Hepatocyte (in vitro differentiated cells): Measurements from ENCODE around the gene GJB3. TPM values are rescaled to one million over a fixed set of nuclear protein-coding genes. Genes with fewer than 3 reads are reported as not detected.

Source experiments
- DNase-seq: peaks from one replicate; pipeline ENCODE4 v3.0.0-alpha.2; 2016; ENCODE audit warnings: low spot score
- H2AFZ ChIP-seq: fragments of 200-600 bp; sonication (generic); 2 replicates; pipeline ENCODE4 v1.6.0; 2016; ENCODE audit warnings: antibody characterized with exemption, mild to moderate bottlenecking
- H3K27ac ChIP-seq: fragments of 200-600 bp; sonication (generic); 2 replicates; pipeline ENCODE4 v1.5.1; 2016; ENCODE audit warnings: mild to moderate bottlenecking
- H3K27me3 ChIP-seq: fragments of 200-600 bp; sonication (generic); 2 replicates; pipeline ENCODE4 v1.6.1; 2016
- H3K36me3 ChIP-seq: fragments of 200-600 bp; sonication (generic); replicated peaks from 2 replicates; pipeline ENCODE4 v1.5.1; 2016; ENCODE audit warnings: low read depth; ENCODE audit not compliant: insufficient read depth
- H3K4me1 ChIP-seq: fragments of 200-600 bp; sonication (generic); 2 replicates; pipeline ENCODE4 v1.5.1; 2016; ENCODE audit warnings: mild to moderate bottlenecking, moderate library complexity; ENCODE audit not compliant: insufficient read depth
- H3K4me2 ChIP-seq: fragments of 200-600 bp; sonication (generic); 2 replicates; pipeline ENCODE4 v1.6.0; 2016
- H3K4me3 ChIP-seq: fragments of 200-600 bp; sonication (generic); 2 replicates; pipeline ENCODE4 v1.5.1; 2016; ENCODE audit warnings: mild to moderate bottlenecking
- H3K79me2 ChIP-seq: fragments of 200-600 bp; sonication (generic); 2 replicates; pipeline ENCODE4 v1.6.0; 2017; ENCODE audit warnings: mild to moderate bottlenecking
- H3K9me2 ChIP-seq: fragments of 200-600 bp; sonication (generic); replicated peaks from 2 replicates; pipeline ENCODE4 v1.6.0; 2017; ENCODE audit warnings: mild to moderate bottlenecking; ENCODE audit not compliant: insufficient read depth
- H3K9me3 ChIP-seq: fragments of 200-600 bp; sonication (generic); 2 replicates; pipeline ENCODE4 v1.5.1; 2016; ENCODE audit warnings: low read depth, mild to moderate bottlenecking
- H4K20me1 ChIP-seq: fragments of 200-600 bp; sonication (generic); 2 replicates; pipeline ENCODE4 v1.6.0; 2016; ENCODE audit warnings: mild to moderate bottlenecking; ENCODE audit not compliant: insufficient read depth, poor library complexity, severe bottlenecking
- CTCF ChIP-seq: fragments of 200-600 bp; sonication (generic); IDR thresholded peaks from 2 replicates; pipeline ENCODE4 v1.5.1; 2016; ENCODE audit warnings: antibody characterized with exemption, mild to moderate bottlenecking; ENCODE audit not compliant: poor library complexity
- EZH2 ChIP-seq: fragments of 200-600 bp; sonication (generic); IDR thresholded peaks from 2 replicates; pipeline ENCODE4 v1.6.1; 2016; ENCODE audit warnings: antibody characterized with exemption, mild to moderate bottlenecking, borderline replicate concordance
- EZH2phosphoT487 ChIP-seq: fragments of 200-600 bp; sonication (generic); IDR thresholded peaks from one replicate; pipeline ENCODE4 v1.6.1; 2018; ENCODE audit warnings: antibody characterized with exemption, mild to moderate bottlenecking, low read depth, moderate library complexity; ENCODE audit not compliant: unreplicated experiment, severe bottlenecking
- WGBS: methylation state at CpG from one replicate; pipeline ENCODE4 v1.1.6; 2016; ENCODE audit warnings: low lambda C conversion rate; ENCODE audit errors: missing lambda C conversion rate; 5-methylcytosine and 5-hydroxymethylcytosine counted together
- polyA plus RNA-seq: library from polyadenylated mRNA; unstranded; fragments of >200 nt; fragmentation: Nextera tagmentation; extraction: Ambion mirVana; gene quantifications from 2 replicates; pipeline ENCODE4 v1.2.1, GENCODE V29; 2016
- total RNA-seq: library from RNA; depleted of rRNA; stranded (reverse); fragments of >200 nt; gene quantifications from 2 replicates; pipeline ENCODE4 v1.2.3, GENCODE V29; 2014

GJB3 gene
- total and polyA plus RNA-seq, 2 experiments from 2014 or later, result 2.0 to 3.2 TPM

GRCh38 chr1:34779005-34779404 lies 2.0 kb upstream of the GJB3 start:
- H3K27me3 ChIP-seq, result peaks cover 29% of the 10 kb centered on the region
- H3K9me2 ChIP-seq, result no peaks in the 10 kb centered on the region
- H3K36me3 ChIP-seq, result no peaks in the 10 kb centered on the region
- H2AFZ ChIP-seq, result no peak overlapping the region
- DNase-seq, result no peak
- no peaks in the 10 kb centered on the region for H4K20me1 ChIP-seq
- H3K79me2 ChIP-seq, result no peaks in the 10 kb centered on the region
- no peak overlapping the region for H3K4me3 ChIP-seq
- peaks cover 20% of the 10 kb centered on the region for H3K4me1 ChIP-seq
- WGBS, result 90% methylated on average over 5 of the region's 5 CpGs
- no peak for TF ChIP-seq EZH2phosphoT487
- TF ChIP-seq CTCF, result no peak
- no peak for TF ChIP-seq EZH2
- H3K27ac ChIP-seq, result no peak overlapping the region
- H3K9me3 ChIP-seq, result no peaks in the 10 kb centered on the region
- no peak overlapping the region for H3K4me2 ChIP-seq

GRCh38 chr1:34779526-34779925 lies 1.5 kb upstream of the GJB3 start:
- TF ChIP-seq EZH2, result no peak
- TF ChIP-seq EZH2phosphoT487, result no peak
- no peak for TF ChIP-seq CTCF
- H3K4me3 ChIP-seq, result no peak overlapping the region
- H3K27ac ChIP-seq, result no peak overlapping the region
- DNase-seq, result no peak
- H3K27me3 ChIP-seq, result peaks cover 29% of the 10 kb centered on the region
- H2AFZ ChIP-seq, result no peak overlapping the region
- peaks cover 20% of the 10 kb centered on the region for H3K4me1 ChIP-seq
- H3K9me3 ChIP-seq, result no peaks in the 10 kb centered on the region
- H3K79me2 ChIP-seq, result no peaks in the 10 kb centered on the region
- no peaks in the 10 kb centered on the region for H3K36me3 ChIP-seq
- 74% methylated on average over 5 of the region's 5 CpGs for WGBS
- no peaks in the 10 kb centered on the region for H3K9me2 ChIP-seq
- no peak overlapping the region for H3K4me2 ChIP-seq
- H4K20me1 ChIP-seq, result no peaks in the 10 kb centered on the region

GRCh38 chr1:34779962-34780361 lies 1.1 kb upstream of the GJB3 start:
- H3K4me2 ChIP-seq, result no peak overlapping the region
- no peak for DNase-seq
- H3K79me2 ChIP-seq, result no peaks in the 10 kb centered on the region
- H3K9me3 ChIP-seq, result no peaks in the 10 kb centered on the region
- no peaks in the 10 kb centered on the region for H3K9me2 ChIP-seq
- H3K4me1 ChIP-seq, result peaks cover 20% of the 10 kb centered on the region
- H3K27ac ChIP-seq, result no peak overlapping the region
- H3K27me3 ChIP-seq, result peaks cover 29% of the 10 kb centered on the region
- TF ChIP-seq CTCF, result no peak
- no peak for TF ChIP-seq EZH2phosphoT487
- no peak for TF ChIP-seq EZH2
- no peak overlapping the region for H2AFZ ChIP-seq
- no peaks in the 10 kb centered on the region for H3K36me3 ChIP-seq
- WGBS, result 75% methylated on average over 5 of the region's 5 CpGs
- H4K20me1 ChIP-seq, result no peaks in the 10 kb centered on the region
- no peak overlapping the region for H3K4me3 ChIP-seq

- TF ChIP-seq EZH2, result no peak
- no peak for TF ChIP-seq EZH2phosphoT487
- TF ChIP-seq CTCF, result no peak
- H3K4me1 ChIP-seq, result peaks cover 20% of the 10 kb centered on the region
- no peaks in the 10 kb centered on the region for H3K79me2 ChIP-seq
- WGBS, result 88% methylated on average over 2 of the region's 2 CpGs
- no peaks in the 10 kb centered on the region for H3K9me2 ChIP-seq
- peak overlapping the region; percentile 63 for H2AFZ ChIP-seq
- H3K4me3 ChIP-seq, result peak overlapping the region; percentile 23
- H3K36me3 ChIP-seq, result no peaks in the 10 kb centered on the region
- peak overlapping the region; percentile 95 for H3K4me2 ChIP-seq
- H3K27ac ChIP-seq, result no peak overlapping the region
- H3K27me3 ChIP-seq, result peaks cover 29% of the 10 kb centered on the region
- no peaks in the 10 kb centered on the region for H4K20me1 ChIP-seq
- H3K9me3 ChIP-seq, result no peaks in the 10 kb centered on the region
- no peak for DNase-seq
Measured at GRCh38 chr1:34780528-34780927, 486 bp upstream of the GJB3 start.
